Myocyte (in vitro differentiated cells): ENCODE results near the gene TUBB6. TPM values are rescaled to one million over a fixed set of nuclear protein-coding genes. Genes with fewer than 3 reads are reported as not detected.
A peak's percentile ranks its signal among the peaks of the same experiment; 100 is the strongest.

Source experiments
- DNase-seq: peaks from one replicate; pipeline ENCODE4 v3.0.0-alpha.2; 2012; ENCODE audit warnings: low read depth
- total RNA-seq: library from RNA; depleted of rRNA; stranded (reverse); fragments of >200 nt; gene quantifications from 2 replicates; pipeline ENCODE4 v1.2.3, GENCODE V29; 2014

The TUBB6 gene
- total RNA-seq, 1 donor from 2014 or later = 1,800 TPM

- no peak for DNase-seq
Measured at GRCh38 chr18:12313530-12314245, 5.6 kb downstream of the TUBB6 start.

GRCh38 chr18:12314591-12315305 is 6.7 kb downstream of the TUBB6 start:
- no peak for DNase-seq

GRCh38 chr18:12315490-12315889 is 7.4 kb downstream of the TUBB6 start:
- DNase-seq = no peak

GRCh38 chr18:12315911-12316310 is 7.9 kb downstream of the TUBB6 start:
- DNase-seq = no peak

GRCh38 chr18:12317664-12318333 is 9.8 kb downstream of the TUBB6 start:
- DNase-seq = peak; percentile 66

- no peak for DNase-seq
Measured at GRCh38 chr18:12318334-12318697, 10.3 kb downstream of the TUBB6 start.

- no peak for DNase-seq
Measured at GRCh38 chr18:12318857-12319256, 10.8 kb downstream of the TUBB6 start.

- peak; percentile 82 for DNase-seq
Measured at GRCh38 chr18:12321333-12321732, 13.3 kb downstream of the TUBB6 start.

GRCh38 chr18:12324991-12325725 is 17.1 kb downstream of the TUBB6 start:
- DNase-seq = no peak

- DNase-seq = no peak
Measured at GRCh38 chr18:12325726-12326245, 17.7 kb downstream of the TUBB6 start.

GRCh38 chr18:12326711-12327460 is 18.8 kb downstream of the TUBB6 start:
- DNase-seq = no peak

GRCh38 chr18:12327510-12328178 is 19.6 kb downstream of the TUBB6 start:
- peak; percentile 98 for DNase-seq

GRCh38 chr18:12328179-12328823 is 20.3 kb downstream of the TUBB6 start:
- no peak for DNase-seq

- DNase-seq = peak; percentile 89
Measured at GRCh38 chr18:12329125-12329698, 21.2 kb downstream of the TUBB6 start.

- no peak for DNase-seq
Measured at GRCh38 chr18:12330766-12331165, 22.7 kb downstream of the TUBB6 start.

GRCh38 chr18:12333506-12334290 is 25.7 kb downstream of the TUBB6 start:
- DNase-seq = no peak

- DNase-seq = no peak
Measured at GRCh38 chr18:12334366-12334808, 26.3 kb downstream of the TUBB6 start.

- DNase-seq = no peak
Measured at GRCh38 chr18:12334863-12335262, 26.8 kb downstream of the TUBB6 start.
